ENCODE data around the gene NEDD4. TPM values are rescaled to one million over a fixed set of nuclear protein-coding genes. Genes with fewer than 3 reads are reported as not detected.
"Not testable (repeated sequence)": the region's sequence is repeated elsewhere in the genome, so short reads cannot be mapped to it uniquely, and the experiment has no call there.

NEDD4 gene
- total RNA-seq, 6 donors from 2014 or later: 8.4 to 18.8 (median 10.5) TPM

DNA sequence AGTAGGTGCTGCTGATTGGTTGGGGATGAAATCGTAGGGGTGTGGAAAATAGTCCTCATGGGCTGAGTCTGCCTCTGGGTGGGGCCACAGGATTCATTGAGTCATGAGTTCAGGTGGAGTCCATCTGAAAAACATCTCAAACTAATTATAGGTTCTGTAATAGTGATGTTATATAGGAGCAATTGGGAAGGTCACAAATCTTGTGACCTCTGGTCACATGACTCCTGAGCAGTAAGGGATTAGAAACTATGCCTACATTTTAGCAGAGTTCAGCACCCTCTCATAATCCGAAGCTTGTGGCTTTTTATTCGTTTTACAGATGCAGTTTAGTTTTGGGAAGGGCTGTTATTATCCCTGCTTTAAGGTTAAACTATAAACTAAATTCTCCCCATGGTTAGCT, 22.9 kb upstream of the NEDD4 start:
- 88 to 89% methylated on average over 3 of the region's 3 CpGs for WGBS, 2 donors
- ATAC-seq (ENCODE audit: low FRiP score in 2 of 2): no peak
- H3K36me3 ChIP-seq: no peaks in the 10 kb centered on the region

DNA sequence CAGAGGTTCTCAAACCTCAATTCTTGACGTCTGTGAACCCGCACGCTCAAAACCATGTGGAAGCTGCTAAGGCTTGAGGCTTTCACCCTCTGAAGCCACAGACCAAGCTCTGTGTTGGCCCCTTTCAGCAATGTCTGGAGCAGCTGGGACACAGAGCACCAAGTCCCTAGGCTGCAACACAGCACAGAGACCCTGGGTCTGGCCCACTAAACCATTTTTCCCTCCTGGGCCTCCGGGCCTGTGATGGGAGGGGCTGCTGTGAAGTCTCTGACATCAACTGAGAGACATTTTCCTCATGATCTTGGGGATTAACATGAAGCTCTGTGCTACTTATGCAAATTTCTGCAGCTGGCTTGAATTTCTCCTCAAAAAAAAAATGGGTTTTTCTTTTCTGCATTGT, 21.3 kb upstream of the NEDD4 start:
- Histone ChIP-seq H3K36me3 (no peaks in the 10 kb centered on the region), H3K27me3 (no peaks in the 10 kb centered on the region), H3K9me3 (no peaks in the 10 kb centered on the region), H3K4me3 (no peak overlapping the region), H3K27ac (no peak overlapping the region), H3K4me1 (no peaks in the 10 kb centered on the region)
- DNase-seq (no peak), ATAC-seq (ENCODE audit: low FRiP score in 2 of 2) (no peak)
- TF ChIP-seq, protein P1, sequence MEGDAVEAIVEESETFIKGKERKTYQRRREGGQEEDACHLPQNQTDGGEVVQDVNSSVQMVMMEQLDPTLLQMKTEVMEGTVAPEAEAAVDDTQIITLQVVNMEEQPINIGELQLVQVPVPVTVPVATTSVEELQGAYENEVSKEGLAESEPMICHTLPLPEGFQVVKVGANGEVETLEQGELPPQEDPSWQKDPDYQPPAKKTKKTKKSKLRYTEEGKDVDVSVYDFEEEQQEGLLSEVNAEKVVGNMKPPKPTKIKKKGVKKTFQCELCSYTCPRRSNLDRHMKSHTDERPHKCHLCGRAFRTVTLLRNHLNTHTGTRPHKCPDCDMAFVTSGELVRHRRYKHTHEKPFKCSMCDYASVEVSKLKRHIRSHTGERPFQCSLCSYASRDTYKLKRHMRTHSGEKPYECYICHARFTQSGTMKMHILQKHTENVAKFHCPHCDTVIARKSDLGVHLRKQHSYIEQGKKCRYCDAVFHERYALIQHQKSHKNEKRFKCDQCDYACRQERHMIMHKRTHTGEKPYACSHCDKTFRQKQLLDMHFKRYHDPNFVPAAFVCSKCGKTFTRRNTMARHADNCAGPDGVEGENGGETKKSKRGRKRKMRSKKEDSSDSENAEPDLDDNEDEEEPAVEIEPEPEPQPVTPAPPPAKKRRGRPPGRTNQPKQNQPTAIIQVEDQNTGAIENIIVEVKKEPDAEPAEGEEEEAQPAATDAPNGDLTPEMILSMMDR (IDR thresholded peaks at IDR 0.05): no peak
- TF ChIP-seq POLR2AphosphoS5 (IDR thresholded peaks at IDR 0.05): no peak
- no peak for TF ChIP-seq POLR2A (IDR thresholded peaks at IDR 0.05)
- TF ChIP-seq EP300 (IDR thresholded peaks at IDR 0.05): no peak
- WGBS, 2 donors: 89 to 94% methylated on average over 4 of the region's 4 CpGs

More for the DNA sequence above, 22.9 kb upstream of the NEDD4 start:
- no peak for DNase-seq
- Histone ChIP-seq H3K4me3 (no peak overlapping the region), H3K27me3 (no peaks in the 10 kb centered on the region), H3K27ac (no peak overlapping the region), H3K4me1 (no peaks in the 10 kb centered on the region), H3K9me3 (no peaks in the 10 kb centered on the region)
- TF ChIP-seq, protein P1 (IDR thresholded peaks at IDR 0.05): no peak
- TF ChIP-seq POLR2A (IDR thresholded peaks at IDR 0.05): no peak

DNA sequence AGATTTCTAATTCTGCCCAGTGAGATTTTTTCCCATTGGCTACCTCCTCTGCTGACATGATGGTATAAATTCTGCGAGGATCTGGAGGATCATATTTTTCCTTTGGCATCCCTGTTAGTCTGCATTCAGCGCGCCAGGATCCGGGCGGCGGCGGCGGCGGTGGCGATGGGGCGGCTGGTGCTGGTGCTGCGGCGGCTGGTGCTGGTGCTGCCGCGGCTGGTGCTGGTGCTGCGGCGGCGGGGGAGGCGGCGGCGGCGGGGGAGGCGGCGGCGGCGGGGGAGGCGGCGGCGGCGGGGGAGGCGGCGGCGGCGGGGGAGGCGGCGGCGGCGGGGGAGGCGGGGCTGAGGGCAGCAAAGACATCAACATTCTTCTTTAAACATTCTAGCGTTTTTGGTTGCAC, 13.6 kb upstream of the NEDD4 start:
- H3K4me3 ChIP-seq: peak overlapping the region in 3 of 4 donors; percentile 26 to 34 (median 28)
- peak in 1 of 2 donors; percentile 39 for ATAC-seq (ENCODE audit: low FRiP score in 2 of 2)
- WGBS, 2 donors: 45 to 64% methylated on average over 14 to 31 of the region's 40 CpGs

DNA sequence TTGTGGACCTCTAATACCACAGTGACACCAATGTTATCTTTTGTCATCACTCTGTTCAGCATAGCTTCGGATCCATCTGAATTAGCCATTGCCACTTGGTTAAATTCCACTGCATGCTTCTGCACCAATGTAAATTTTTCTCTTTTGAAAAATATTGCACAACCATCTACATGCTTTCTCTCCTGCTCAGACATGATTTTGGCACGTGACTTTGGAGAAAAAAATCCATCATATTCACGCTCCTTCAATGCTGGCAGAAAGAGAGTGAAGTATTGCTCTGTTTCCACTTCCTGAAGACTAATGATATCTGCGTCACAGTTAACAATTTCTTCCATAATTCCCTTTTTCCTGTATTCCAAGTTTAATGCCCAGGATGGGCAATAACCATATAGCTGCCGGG, 13.0 kb upstream of the NEDD4 start:
- not testable (repeated sequence) for H3K27me3 ChIP-seq; ATAC-seq (ENCODE audit: low FRiP score in 2 of 2); H3K36me3 ChIP-seq; H3K9me3 ChIP-seq; DNase-seq; H3K4me1 ChIP-seq
- WGBS, 2 donors: 57 to 72% methylated on average over 5 of the region's 5 CpGs
- peak overlapping the region in 2 of 4 donors; percentile 26 to 28 for H3K4me3 ChIP-seq
- H3K27ac ChIP-seq: peak overlapping the region in 1 of 4 donors; percentile 35

More for the DNA sequence above, 13.6 kb upstream of the NEDD4 start:
- H3K9me3 ChIP-seq, H3K27me3 ChIP-seq, H3K4me1 ChIP-seq, H3K36me3 ChIP-seq: not testable (repeated sequence)
- H3K27ac ChIP-seq: peak overlapping the region in 1 of 4 donors; percentile 35
- peak in 1 of 2 donors; percentile 87 for DNase-seq

DNA sequence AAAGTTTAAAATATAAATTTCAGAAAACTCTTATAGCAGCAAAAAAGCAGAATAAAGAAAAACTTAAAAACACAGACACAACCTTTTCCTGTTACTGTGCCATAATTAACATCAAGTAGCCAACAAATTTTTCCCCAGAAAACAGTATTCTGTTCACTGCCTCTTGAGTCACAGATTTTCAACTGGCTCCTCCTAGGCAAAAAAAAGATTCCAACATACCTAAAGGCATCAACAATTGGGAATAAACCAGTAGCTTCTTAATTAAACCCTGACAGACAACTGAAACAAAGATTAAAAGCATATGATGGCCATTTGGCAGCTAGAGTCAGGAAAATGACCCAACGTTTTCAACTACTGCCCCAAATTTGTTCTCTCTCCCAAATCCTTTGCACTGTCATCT, 10.9 kb upstream of the NEDD4 start:
- ATAC-seq (ENCODE audit: low FRiP score in 2 of 2); H3K27me3 ChIP-seq; H3K27ac ChIP-seq; H3K4me1 ChIP-seq; DNase-seq; H3K36me3 ChIP-seq; H3K4me3 ChIP-seq; H3K9me3 ChIP-seq: not testable (repeated sequence)
- 50 to 88% methylated on average over 1 of the region's 1 CpG for WGBS, 2 donors

DNA sequence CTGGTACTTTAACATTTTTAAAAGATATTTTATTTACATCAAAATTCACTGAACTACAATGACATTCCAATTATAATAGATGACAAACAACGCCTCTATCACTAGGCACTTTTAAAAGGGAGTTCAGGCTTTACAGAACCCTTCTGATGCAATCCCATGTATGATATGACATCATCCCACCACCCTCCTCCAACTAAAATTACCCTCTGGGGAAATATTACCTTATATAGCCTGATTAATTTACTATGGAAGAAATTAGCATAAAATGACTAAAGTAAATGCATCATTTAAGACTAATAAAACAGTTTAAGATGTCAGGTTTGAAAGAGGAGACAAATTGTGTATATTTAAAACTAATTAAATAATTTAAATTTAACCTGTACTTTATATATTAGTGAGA, 10.4 kb upstream of the NEDD4 start:
- WGBS, 2 donors: 89 to 94% methylated on average over 1 of the region's 1 CpG
- not testable (repeated sequence) for H3K4me1 ChIP-seq

DNA sequence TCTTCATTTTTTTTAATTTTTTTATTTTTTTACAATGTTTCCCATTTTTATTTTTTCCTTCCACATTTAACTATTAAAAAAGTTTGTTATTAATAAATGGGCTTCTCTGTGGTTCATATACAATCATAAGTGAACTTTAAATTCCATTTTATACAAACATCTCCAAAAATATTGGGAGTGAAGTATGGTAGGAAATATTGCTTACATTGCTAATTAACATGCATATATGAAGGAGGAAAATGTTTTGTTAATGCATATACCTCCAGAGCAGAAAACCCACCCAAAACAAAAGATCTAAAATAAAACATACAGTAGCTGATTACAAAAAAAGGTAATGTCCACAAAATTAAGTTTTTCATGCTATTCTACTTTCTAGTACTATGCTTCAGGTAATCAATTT, 9.9 kb upstream of the NEDD4 start:
- H3K27me3 ChIP-seq; H3K9me3 ChIP-seq; H3K36me3 ChIP-seq; H3K27ac ChIP-seq; DNase-seq; ATAC-seq (ENCODE audit: low FRiP score in 2 of 2); H3K4me1 ChIP-seq; H3K4me3 ChIP-seq: not testable (repeated sequence)

More for the DNA sequence above, 10.4 kb upstream of the NEDD4 start:
- not testable (repeated sequence) for H3K27me3 ChIP-seq; H3K36me3 ChIP-seq; ATAC-seq (ENCODE audit: low FRiP score in 2 of 2); H3K4me3 ChIP-seq; H3K9me3 ChIP-seq; DNase-seq; H3K27ac ChIP-seq

All from upper lobe of left lung (tissue), 6 donors.